Transverse colon (tissue), 3 donors: ENCODE data around the gene CACNA1C.

Experiments
- POLR2A ChIP-seq: fragments of 450-650 bp; IDR thresholded peaks from one replicate; pipeline ENCODE4 v1.6.1; 2016; ENCODE audit warnings: antibody characterized with exemption, mild to moderate bottlenecking, moderate library complexity
- TF ChIP-seq, protein P1 (sequence below), 5 experiments: fragments of 200-600 bp in 3 of 5; fragments of 450-650 bp in 2 of 5; sonication (generic) in 3 of 5; IDR thresholded peaks; 1 replicate in 2 of 5; 2 replicates in 3 of 5; pipeline ENCODE4 v1.5.1; 2016 to 2017; ENCODE audit warnings: antibody characterized with exemption in 5 of 5, inconsistent platforms in 3 of 5, mild to moderate bottlenecking in 2 of 5, moderate library complexity in 1 of 5

DNA sequence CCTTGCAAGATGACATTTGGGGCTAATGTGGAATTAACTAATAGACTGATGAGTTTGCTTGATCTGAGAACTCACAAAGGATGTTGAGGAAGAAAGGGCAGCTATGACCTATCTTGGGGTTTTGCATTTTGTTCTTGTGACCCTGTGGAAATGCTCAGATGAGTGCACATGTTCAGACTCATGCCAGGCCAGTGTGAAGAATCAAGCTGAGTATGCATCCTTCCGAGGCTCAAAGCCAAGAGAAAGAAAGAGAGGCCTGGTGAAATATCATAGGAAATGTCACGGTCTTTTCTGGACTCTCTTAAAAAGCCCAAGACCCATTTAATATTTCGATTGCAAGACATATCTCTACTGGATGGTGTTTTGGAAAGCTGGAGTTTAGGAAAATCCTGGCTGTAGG is 96.3 kb downstream of the CACNA1C start:
- TF ChIP-seq POLR2A = no peak
- TF ChIP-seq, protein P1, sequence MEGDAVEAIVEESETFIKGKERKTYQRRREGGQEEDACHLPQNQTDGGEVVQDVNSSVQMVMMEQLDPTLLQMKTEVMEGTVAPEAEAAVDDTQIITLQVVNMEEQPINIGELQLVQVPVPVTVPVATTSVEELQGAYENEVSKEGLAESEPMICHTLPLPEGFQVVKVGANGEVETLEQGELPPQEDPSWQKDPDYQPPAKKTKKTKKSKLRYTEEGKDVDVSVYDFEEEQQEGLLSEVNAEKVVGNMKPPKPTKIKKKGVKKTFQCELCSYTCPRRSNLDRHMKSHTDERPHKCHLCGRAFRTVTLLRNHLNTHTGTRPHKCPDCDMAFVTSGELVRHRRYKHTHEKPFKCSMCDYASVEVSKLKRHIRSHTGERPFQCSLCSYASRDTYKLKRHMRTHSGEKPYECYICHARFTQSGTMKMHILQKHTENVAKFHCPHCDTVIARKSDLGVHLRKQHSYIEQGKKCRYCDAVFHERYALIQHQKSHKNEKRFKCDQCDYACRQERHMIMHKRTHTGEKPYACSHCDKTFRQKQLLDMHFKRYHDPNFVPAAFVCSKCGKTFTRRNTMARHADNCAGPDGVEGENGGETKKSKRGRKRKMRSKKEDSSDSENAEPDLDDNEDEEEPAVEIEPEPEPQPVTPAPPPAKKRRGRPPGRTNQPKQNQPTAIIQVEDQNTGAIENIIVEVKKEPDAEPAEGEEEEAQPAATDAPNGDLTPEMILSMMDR (IDR thresholded peaks at IDR 0.05) = no peak
